ENCODE results near the gene FNDC1.

GRCh38 chr6:159232106-159232645 lies 63.0 kb downstream of the FNDC1 start:
- TF ChIP-seq POLR2A (IDR thresholded peaks at IDR 0.05; ENCODE audit: low read depth, low read length) (no peak), POLR2AphosphoS5 (IDR thresholded peaks at IDR 0.05; ENCODE audit: low read depth, low read length) (no peak), POU2F2 (IDR thresholded peaks at IDR 0.05; ENCODE audit: low read depth, low read length) (no peak), TAF1 (IDR thresholded peaks at IDR 0.05; ENCODE audit: low read depth, low read length) (no peak)

Measured in GM12891 (cell line).